BLaER1 (cell line): Measurements from ENCODE around the gene ACTL7A.
A peak's percentile ranks its signal among the peaks of the same experiment; 100 is the strongest.
"Not testable (repeated sequence)": the region's sequence is repeated elsewhere in the genome, so short reads cannot be mapped to it uniquely, and the experiment has no call there.

ENCODE experiments used
- H3K27ac ChIP-seq: shearing (Covaris generic); formaldehyde crosslinking; 2 replicates; pipeline ENCODE4 v1.8.1; 2022
- H3K27me3 ChIP-seq: shearing (Covaris generic); formaldehyde crosslinking; 2 replicates; pipeline ENCODE4 v1.8.1; 2022
- H3K36me3 ChIP-seq: shearing (Covaris generic); formaldehyde crosslinking; 2 replicates; pipeline ENCODE4 v1.8.1; 2022
- H3K4me1 ChIP-seq: shearing (Covaris generic); formaldehyde crosslinking; 2 replicates; pipeline ENCODE4 v1.8.1; 2022
- H3K4me2 ChIP-seq: shearing (Covaris generic); formaldehyde crosslinking; 2 replicates; pipeline ENCODE4 v1.8.1; 2022
- H3K4me3 ChIP-seq: shearing (Covaris generic); formaldehyde crosslinking; 2 replicates; pipeline ENCODE4 v1.8.1; 2022
- H3K9ac ChIP-seq: shearing (Covaris generic); formaldehyde crosslinking; 2 replicates; pipeline ENCODE4 v1.8.1; 2022
- H3K9me3 ChIP-seq: shearing (Covaris generic); formaldehyde crosslinking; 2 replicates; pipeline ENCODE4 v1.8.1; 2022
- H4K20me1 ChIP-seq: shearing (Covaris generic); formaldehyde crosslinking; 2 replicates; pipeline ENCODE4 v1.8.1; 2022
- Cebpa-rat ChIP-seq: shearing (Covaris generic); IDR thresholded peaks from 2 replicates; pipeline ENCODE4 v1.8.1; 2022

The ACTL7A gene

DNA sequence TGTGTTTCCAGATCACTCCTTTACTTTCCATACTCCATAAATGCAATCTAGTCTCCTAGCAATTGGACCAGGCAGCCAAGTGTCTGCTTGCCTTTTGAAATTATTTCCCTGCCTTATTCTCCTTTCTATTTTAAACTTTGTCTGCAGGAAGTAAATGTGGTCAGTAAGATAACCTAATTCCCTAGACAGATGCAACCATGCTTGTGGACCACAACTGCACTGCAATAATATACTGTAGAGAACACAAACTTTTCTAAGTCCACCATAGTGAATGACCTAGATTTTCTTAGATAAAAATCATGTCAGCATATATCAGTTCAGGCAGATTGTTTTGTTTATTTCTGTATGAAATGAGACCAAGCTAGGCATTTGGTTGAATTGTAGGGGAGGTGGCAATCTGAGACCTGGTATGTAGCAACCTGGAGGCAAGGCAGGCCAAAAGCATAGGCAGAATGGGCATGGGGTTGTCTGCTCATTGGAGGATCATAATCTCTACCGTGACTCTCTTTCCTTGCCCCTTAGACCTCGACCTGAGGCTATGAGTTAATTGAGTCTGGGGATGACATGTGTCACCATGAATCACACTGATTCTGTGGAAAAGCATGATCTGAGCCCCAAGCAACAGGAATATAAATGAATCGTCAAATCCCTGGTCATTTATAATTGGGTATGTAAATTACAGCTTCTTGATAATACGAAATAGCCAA is 27.0 kb upstream of the ACTL7A start:
- H3K9ac ChIP-seq, result no peak overlapping the region
- H3K36me3 ChIP-seq, result no peaks in the 10 kb centered on the region
- peaks cover 5% of the 10 kb centered on the region; the same call in 1 of the 2 replicates for H3K9me3 ChIP-seq
- H3K4me2 ChIP-seq, result peak overlapping the region; percentile 81
- H3K4me1 ChIP-seq, result peaks cover 66% of the 10 kb centered on the region
- TF ChIP-seq Cebpa-rat, result no peak
- H4K20me1 ChIP-seq, result no peaks in the 10 kb centered on the region
- H3K27me3 ChIP-seq, result no peaks in the 10 kb centered on the region
- peak overlapping the region; percentile 53; the same call in 1 of the 2 replicates for H3K27ac ChIP-seq
- H3K4me3 ChIP-seq, result peak overlapping the region; percentile 31; the same call in 1 of the 2 replicates

DNA sequence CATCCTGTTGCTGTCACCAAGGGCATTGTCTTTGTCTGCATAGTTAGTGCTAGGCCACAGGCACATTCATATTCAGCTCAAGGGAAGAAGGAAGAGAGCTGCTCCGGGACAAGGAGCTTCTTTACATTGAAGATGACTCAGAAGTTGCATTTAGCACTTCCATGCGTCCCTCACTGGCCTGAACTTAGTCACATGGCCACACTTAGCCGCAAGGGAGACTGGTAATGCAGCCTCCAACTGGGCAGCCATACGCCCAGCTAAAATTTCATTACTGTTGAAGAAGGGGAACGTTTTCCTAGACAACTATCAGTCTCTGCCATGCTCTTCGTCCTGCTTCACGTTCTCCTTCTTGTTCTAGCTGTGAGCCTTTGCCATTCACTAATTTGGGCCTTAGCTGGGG is 26.2 kb upstream of the ACTL7A start:
- no peaks in the 10 kb centered on the region for H3K27me3 ChIP-seq
- H4K20me1 ChIP-seq, result no peaks in the 10 kb centered on the region
- peak overlapping the region; percentile 81 for H3K4me2 ChIP-seq
- H3K4me1 ChIP-seq, result peaks cover 66% of the 10 kb centered on the region
- TF ChIP-seq Cebpa-rat, result no peak
- H3K27ac ChIP-seq, result no peak overlapping the region
- no peaks in the 10 kb centered on the region for H3K36me3 ChIP-seq
- H3K9ac ChIP-seq, result no peak overlapping the region
- H3K9me3 ChIP-seq, result peaks cover 5% of the 10 kb centered on the region; the same call in 1 of the 2 replicates
- no peak overlapping the region for H3K4me3 ChIP-seq

DNA sequence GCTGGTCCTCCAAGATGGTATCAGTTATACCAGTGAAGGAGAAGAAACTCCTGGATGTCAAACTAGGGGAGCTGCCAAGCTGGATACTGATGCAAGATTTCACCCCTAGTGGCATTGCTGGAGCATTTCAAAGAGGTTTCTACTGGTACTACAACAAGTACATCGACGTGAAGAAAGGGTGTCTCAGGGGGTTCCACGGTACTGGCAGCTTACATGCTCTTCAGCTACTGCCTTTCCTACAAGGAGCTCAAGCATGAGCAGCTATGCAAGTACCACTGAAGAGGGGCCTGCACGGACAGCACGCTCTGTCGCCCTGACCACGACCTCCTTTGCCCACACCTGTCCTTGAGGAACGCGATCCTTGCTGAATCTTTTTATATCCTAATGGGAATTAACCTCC is 25.7 kb upstream of the ACTL7A start:
- Histone ChIP-seq H3K9ac (no peak overlapping the region), H3K4me2 (peak overlapping the region; percentile 81), H3K9me3 (peaks cover 5% of the 10 kb centered on the region; the same call in 1 of the 2 replicates), H3K36me3 (no peaks in the 10 kb centered on the region), H3K4me1 (peaks cover 62% of the 10 kb centered on the region), H3K27me3 (no peaks in the 10 kb centered on the region), H3K27ac (no peak overlapping the region), H3K4me3 (no peak overlapping the region), H4K20me1 (no peaks in the 10 kb centered on the region)
- no peak for TF ChIP-seq Cebpa-rat

DNA sequence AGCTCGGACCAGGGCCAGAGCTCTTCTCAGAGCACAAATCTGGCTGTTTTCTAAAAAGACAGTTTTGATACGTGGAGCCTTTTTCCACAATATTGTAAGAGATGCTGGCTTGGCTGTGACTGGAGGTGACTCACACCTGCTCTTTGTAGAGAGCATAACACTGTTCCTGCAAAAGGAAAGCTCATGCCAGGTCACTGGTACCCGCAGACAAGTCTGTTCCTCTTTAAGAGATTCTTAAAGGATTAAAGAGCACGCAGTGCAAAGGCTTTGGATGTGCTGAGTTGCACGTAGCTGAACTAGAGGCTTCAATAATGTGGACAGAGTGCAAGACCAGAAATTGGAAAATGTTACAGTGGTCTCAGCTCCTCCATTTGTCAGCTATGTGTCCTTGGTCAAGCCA is 25.3 kb upstream of the ACTL7A start:
- Histone ChIP-seq H3K4me2 (peak overlapping the region; percentile 81), H3K4me3 (no peak overlapping the region), H3K4me1 (peaks cover 58% of the 10 kb centered on the region), H4K20me1 (no peaks in the 10 kb centered on the region), H3K27me3 (no peaks in the 10 kb centered on the region), H3K9ac (no peak overlapping the region), H3K36me3 (no peaks in the 10 kb centered on the region), H3K27ac (no peak overlapping the region), H3K9me3 (peaks cover 5% of the 10 kb centered on the region; the same call in 1 of the 2 replicates)
- no peak for TF ChIP-seq Cebpa-rat

DNA sequence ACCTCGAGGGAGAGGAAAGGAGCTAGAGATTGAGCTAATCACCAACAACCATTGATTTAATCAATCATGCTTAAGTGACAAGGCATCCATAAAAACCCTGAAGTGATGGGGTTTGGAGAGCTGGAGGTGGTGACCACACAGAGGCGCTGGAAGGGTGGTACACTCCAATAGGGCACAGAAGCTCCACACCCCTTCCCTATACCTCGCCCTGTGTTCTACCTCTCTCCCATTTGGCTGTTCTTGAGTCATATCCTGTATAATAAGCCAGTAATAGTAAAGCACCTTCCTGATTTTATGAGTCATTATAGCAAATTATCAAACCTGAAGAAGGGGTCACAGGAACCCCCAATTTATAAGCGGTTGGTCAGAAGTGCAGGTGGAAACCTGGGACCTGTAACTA is 24.5 kb upstream of the ACTL7A start:
- Histone ChIP-seq H3K27me3 (no peaks in the 10 kb centered on the region), H3K36me3 (no peaks in the 10 kb centered on the region), H3K27ac (no peak overlapping the region), H3K9ac (no peak overlapping the region), H3K9me3 (peaks cover 5% of the 10 kb centered on the region; the same call in 1 of the 2 replicates), H3K4me2 (peak overlapping the region; percentile 81; the same call in 1 of the 2 replicates), H3K4me1 (peaks cover 60% of the 10 kb centered on the region), H3K4me3 (no peak overlapping the region), H4K20me1 (no peaks in the 10 kb centered on the region)
- TF ChIP-seq Cebpa-rat, result no peak

DNA sequence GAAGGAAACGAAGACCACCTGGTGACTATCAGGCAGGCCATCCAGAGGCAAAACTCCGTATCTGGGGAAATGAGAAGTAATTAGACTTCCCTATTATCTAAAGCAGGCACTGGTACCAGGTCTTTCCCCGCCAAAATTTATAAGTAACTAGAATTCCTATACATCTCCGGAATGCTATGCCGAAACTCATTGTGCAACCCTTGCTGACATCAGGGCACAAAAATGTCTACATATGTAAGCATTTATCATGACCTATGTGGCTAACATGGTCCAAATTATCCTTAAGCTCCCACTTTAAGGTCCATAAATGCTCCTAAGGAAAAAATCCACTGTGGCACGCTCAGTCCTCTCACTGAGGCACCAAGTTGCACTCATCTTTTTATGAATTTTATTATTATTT is 24.0 kb upstream of the ACTL7A start:
- Histone ChIP-seq H3K4me3 (no peak overlapping the region), H4K20me1 (no peaks in the 10 kb centered on the region), H3K27me3 (no peaks in the 10 kb centered on the region), H3K4me1 (peaks cover 60% of the 10 kb centered on the region), H3K9ac (no peak overlapping the region), H3K4me2 (no peak overlapping the region), H3K27ac (no peak overlapping the region), H3K36me3 (no peaks in the 10 kb centered on the region), H3K9me3 (peaks cover 5% of the 10 kb centered on the region; the same call in 1 of the 2 replicates)
- no peak for TF ChIP-seq Cebpa-rat

DNA sequence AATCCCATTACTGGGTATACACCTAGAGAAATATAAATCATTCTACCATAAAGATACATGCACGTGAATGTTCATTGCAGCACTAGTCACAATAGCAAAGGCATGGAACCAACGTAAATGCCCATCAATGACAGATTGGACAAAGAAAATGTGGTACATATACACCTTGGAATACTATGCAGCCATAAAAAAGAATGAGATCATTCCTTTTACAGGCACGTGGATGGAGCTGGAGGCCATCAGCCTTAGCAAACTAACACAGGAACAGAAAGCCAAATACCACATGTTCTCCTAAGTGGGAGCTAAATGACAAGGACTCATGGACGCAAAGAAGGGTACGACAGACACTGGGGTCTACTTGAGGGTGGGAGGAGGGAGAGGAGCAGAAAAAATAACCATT is 22.5 kb upstream of the ACTL7A start:
- not testable (repeated sequence) for H3K4me2 ChIP-seq, H3K9ac ChIP-seq, H3K4me3 ChIP-seq, H3K9me3 ChIP-seq, H3K36me3 ChIP-seq, H3K27me3 ChIP-seq, H4K20me1 ChIP-seq, H3K27ac ChIP-seq
- peaks cover 53% of the 10 kb centered on the region for H3K4me1 ChIP-seq

DNA sequence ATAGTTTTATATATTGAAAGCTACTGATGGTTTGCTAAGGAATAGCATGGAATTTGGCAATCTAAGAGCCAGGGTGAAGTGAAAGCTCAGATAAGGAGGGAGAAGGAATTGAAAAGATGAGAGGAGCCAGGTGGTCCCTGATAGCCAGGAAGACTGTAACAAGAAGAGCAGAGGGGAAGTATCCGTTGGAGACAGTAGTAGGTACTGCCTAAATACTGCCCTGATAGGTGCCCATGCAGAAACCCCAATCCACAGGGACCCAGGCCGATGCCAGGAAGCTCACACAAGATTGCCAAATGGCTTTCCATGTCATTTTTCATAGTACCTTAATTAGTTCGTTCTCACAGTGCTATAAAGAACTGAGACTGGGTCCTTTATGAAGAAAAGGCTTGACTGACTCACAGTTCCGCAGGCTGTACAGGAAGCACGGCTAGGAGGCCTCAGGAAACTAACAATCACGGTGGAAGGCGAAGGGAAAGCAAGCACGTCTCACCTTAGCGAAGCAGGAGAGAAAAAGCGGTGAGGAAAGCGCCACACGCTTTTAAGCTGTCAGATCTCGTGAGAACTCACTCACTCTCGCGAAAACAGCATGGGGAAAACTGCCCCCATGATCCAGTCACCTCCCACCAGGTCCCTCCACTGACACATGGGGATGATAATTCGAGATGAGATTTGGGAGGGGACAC is 19.3 kb upstream of the ACTL7A start:
- Histone ChIP-seq H3K9ac (no peak overlapping the region), H3K9me3 (peaks cover 5% of the 10 kb centered on the region; the same call in 1 of the 2 replicates), H3K4me1 (peaks cover 43% of the 10 kb centered on the region), H4K20me1 (no peaks in the 10 kb centered on the region), H3K36me3 (no peaks in the 10 kb centered on the region), H3K4me3 (no peak overlapping the region), H3K4me2 (peak overlapping the region; percentile 69), H3K27ac (peak overlapping the region; percentile 11; the same call in 1 of the 2 replicates), H3K27me3 (no peaks in the 10 kb centered on the region)
- no peak for TF ChIP-seq Cebpa-rat

DNA sequence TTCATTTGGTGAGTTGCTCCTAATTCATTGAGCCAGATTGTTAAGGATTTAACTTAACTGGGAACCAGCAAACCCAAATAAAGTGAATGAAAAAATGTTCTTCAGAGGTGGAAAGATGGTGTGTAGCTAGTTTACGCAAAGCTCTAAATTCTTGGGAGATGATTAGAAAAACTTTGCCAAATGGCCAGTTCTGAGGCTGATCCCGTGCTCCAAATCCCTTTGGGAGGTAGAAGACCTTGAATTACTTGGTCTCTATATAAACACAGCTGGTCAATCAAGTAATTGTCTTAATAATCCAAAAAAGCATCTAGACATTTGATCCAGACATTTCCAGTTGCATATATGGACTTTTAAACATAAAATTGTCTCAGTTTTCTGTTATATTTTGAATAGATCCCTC is 17.7 kb upstream of the ACTL7A start:
- Histone ChIP-seq H3K36me3 (no peaks in the 10 kb centered on the region), H3K4me1 (peaks cover 51% of the 10 kb centered on the region), H3K4me2 (no peak overlapping the region), H3K27ac (no peak overlapping the region), H3K27me3 (no peaks in the 10 kb centered on the region), H4K20me1 (no peaks in the 10 kb centered on the region), H3K9me3 (peaks cover 4% of the 10 kb centered on the region; the same call in 1 of the 2 replicates), H3K9ac (no peak overlapping the region), H3K4me3 (no peak overlapping the region)
- no peak for TF ChIP-seq Cebpa-rat

DNA sequence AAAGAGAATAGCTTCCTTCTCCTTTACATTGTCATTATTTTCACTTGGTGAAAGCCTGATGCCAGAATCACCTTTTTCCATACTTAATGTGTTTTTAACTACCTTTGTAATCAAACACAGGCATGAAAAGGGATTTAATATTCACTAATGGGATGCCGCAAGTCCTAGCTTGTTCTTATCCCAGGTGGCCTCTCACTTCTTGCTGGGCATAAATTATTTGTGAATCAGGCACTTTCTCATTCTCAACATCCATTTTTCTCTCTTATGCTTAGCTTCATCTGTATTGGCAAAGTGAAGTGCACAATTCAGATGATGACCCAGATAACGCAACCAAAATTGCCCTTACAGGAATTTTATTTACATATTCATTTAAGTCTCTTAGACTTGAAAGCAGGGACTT is 17.2 kb upstream of the ACTL7A start:
- Histone ChIP-seq H3K36me3 (no peaks in the 10 kb centered on the region), H3K27ac (no peak overlapping the region), H3K9ac (no peak overlapping the region), H3K4me2 (no peak overlapping the region), H3K27me3 (no peaks in the 10 kb centered on the region), H3K4me1 (peaks cover 51% of the 10 kb centered on the region), H3K4me3 (no peak overlapping the region), H3K9me3 (no peaks in the 10 kb centered on the region), H4K20me1 (no peaks in the 10 kb centered on the region)
- no peak for TF ChIP-seq Cebpa-rat
